HepG2 (cell line): ENCODE measurements around the gene NR2F1. TPM values are rescaled to one million over a fixed set of nuclear protein-coding genes. Genes with fewer than 3 reads are reported as not detected.

Experiments
- SYNCRIP ChIP-seq: fragments of 200-400 bp; formaldehyde crosslinking; IDR thresholded peaks from 2 replicates; pipeline ENCODE4 v1.6.1; 2018; ENCODE audit warnings: mild to moderate bottlenecking, low read depth, low read length; ENCODE audit not compliant: insufficient read depth
- TBX2 ChIP-seq: sonication (generic); formaldehyde crosslinking; IDR thresholded peaks from 2 replicates; pipeline ENCODE4 v1.5.0; 2020; ENCODE audit warnings: missing genetic modification reagents, mild to moderate bottlenecking, borderline replicate concordance
- TOE1 ChIP-seq: sonication (generic); formaldehyde crosslinking; IDR thresholded peaks from 2 replicates; pipeline ENCODE4 v1.4.0; 2020; ENCODE audit warnings: mild to moderate bottlenecking, missing genetic modification reagents
- ZFP62 ChIP-seq: sonication (generic); formaldehyde crosslinking; IDR thresholded peaks from 2 replicates; pipeline ENCODE4 v1.4.0; 2020; ENCODE audit warnings: missing genetic modification reagents
- ZMAT3 ChIP-seq: sonication (generic); formaldehyde crosslinking; conservative IDR thresholded peaks from 2 replicates; pipeline ENCODE4 v1.7.0; 2021; ENCODE audit warnings: missing genetic modification reagents
- ZNF484 ChIP-seq: sonication (generic); formaldehyde crosslinking; IDR thresholded peaks from 2 replicates; pipeline ENCODE4 v1.5.1; 2020; ENCODE audit warnings: mild to moderate bottlenecking, low read depth, missing genetic modification reagents, borderline replicate concordance
- polyA plus RNA-seq, 8 experiments: library from polyadenylated mRNA; depleted of rRNA in 3 of 8; stranded (reverse) in 7 of 8; unstranded in 1 of 8; fragments of >200 nt; fragmentation: Illumina TruSeq in 4 of 8; extraction: Trizol in 4 of 8; gene quantifications; 2 replicates each; pipeline versions ENCODE4 v1.2.1 to v1.2.3, GENCODE V29; 2011 to 2016; ENCODE audit warnings: low read depth in 4 of 8, missing spikeins in 1 of 8, mixed read lengths in 1 of 8; ENCODE audit not compliant: insufficient read depth in 1 of 8
- total RNA-seq, 5 experiments: library from RNA; depleted of rRNA; stranded (reverse); fragments of >200 nt; fragmentation: Illumina TruSeq; extraction: Trizol; gene quantifications; 2 replicates each; pipeline ENCODE4 v1.2.3, GENCODE V29; 2016; ENCODE audit warnings: low read depth in 1 of 5
- TF ChIP-seq, protein P1 (sequence below): sonication (generic); formaldehyde crosslinking; IDR thresholded peaks from 2 replicates; pipeline ENCODE4 v1.8.0; 2022; ENCODE audit warnings: mild to moderate bottlenecking, missing genetic modification reagents, borderline replicate concordance
- TF ChIP-seq, protein P2 (sequence below): sonication (generic); formaldehyde crosslinking; conservative IDR thresholded peaks from 2 replicates; pipeline ENCODE4 v1.4.0; 2020; ENCODE audit warnings: missing genetic modification reagents
- TF ChIP-seq, protein P3 (sequence below): sonication (generic); formaldehyde crosslinking; IDR thresholded peaks from 2 replicates; pipeline ENCODE4 v1.5.1; 2020; ENCODE audit warnings: missing genetic modification reagents, mild to moderate bottlenecking, borderline replicate concordance
- TF ChIP-seq, protein P4 (sequence below): sonication (generic); formaldehyde crosslinking; IDR thresholded peaks from 2 replicates; pipeline ENCODE4; 2020; ENCODE audit warnings: missing genetic modification reagents, mild to moderate bottlenecking, borderline replicate concordance
- TF ChIP-seq, protein P5 (sequence below): sonication (generic); formaldehyde crosslinking; conservative IDR thresholded peaks from 2 replicates; pipeline ENCODE4 v1.4.0; 2020; ENCODE audit warnings: missing genetic modification reagents
- TF ChIP-seq, protein P6 (sequence below): sonication (generic); formaldehyde crosslinking; IDR thresholded peaks from 2 replicates; pipeline ENCODE4 v1.8.1; 2023; ENCODE audit warnings: missing genetic modification reagents, mild to moderate bottlenecking, borderline replicate concordance
- TF ChIP-seq, protein P7 (sequence below): sonication (generic); formaldehyde crosslinking; IDR thresholded peaks from 2 replicates; pipeline ENCODE4 v1.5.1; 2020; ENCODE audit warnings: mild to moderate bottlenecking, missing genetic modification reagents

Gene NR2F1
- total and polyA plus RNA-seq, 2 of the 13 experiments (the other 11 are each of a cell fraction or from before 2014, with no cell fraction given) = 17.1 to 59.7 TPM

DNA sequence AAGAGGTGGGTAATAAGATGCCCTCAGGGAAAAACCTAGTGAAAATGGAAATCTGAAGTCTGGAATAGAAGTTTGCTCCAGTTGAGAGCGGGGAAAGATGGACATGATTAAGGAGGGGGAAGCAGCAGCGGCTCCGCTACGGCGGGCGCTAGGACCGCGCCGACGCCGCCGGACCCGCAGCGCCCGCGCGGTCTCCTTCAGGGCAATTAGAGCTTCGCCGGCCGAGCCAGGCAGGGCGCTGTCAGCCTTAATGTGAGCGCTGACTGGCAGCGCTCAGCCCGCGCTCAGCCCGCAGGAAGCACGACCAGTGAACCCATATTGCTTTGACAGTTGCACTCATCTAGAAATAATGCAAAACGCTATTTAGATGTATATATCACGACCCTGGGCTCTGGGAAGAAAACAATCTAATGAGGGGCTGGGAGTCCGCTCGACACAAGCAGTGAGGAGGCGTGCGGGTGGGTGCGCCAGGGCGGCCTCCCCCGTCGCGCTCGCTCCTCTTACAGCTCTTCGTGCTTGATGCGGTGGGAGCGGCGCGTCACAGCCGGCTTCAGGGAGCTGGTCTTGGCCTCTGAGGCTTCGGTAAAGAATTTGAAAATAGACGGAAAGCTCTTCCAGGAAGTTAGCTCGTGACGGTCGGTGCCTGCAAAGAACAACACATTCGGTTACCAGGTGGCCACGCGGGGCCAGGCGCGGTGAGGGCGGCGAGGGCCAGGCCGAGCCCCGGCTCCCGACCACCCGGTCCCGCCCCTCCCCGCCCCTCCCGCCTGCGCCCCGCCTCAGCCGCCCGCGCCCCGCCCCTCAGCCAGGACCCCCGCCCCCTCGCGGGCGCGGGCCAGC is 37.7 kb downstream of the NR2F1 start (continued):
- TF ChIP-seq, protein P1, sequence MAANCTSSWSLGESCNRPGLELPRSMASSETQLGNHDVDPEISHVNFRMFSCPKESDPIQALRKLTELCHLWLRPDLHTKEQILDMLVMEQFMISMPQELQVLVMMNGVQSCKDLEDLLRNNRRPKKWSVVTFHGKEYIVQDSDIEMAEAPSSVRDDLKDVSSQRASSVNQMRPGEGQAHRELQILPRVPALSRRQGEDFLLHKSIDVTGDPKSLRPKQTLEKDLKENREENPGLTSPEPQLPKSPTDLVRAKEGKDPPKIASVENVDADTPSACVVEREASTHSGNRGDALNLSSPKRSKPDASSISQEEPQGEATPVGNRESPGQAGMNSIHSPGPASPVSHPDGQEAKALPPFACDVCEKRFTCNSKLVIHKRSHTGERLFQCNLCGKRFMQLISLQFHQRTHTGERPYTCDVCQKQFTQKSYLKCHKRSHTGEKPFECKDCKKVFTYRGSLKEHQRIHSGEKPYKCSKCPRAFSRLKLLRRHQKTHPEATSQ (CRISPR knock-in tag) = 0 out of 2 replicates have a peak, but pooled peaks have one; percentile 24
- TF ChIP-seq ZNF484 (CRISPR knock-in tag) (no peak), ZFP62 (no peak), SYNCRIP (no peak), TOE1 (no peak), TBX2 (CRISPR knock-in tag) (peak; percentile 16; the same call in 1 of the 2 replicates), ZMAT3 (CRISPR knock-in tag) (peak; percentile 16; the same call in 1 of the 2 replicates)
- TF ChIP-seq, protein P2, sequence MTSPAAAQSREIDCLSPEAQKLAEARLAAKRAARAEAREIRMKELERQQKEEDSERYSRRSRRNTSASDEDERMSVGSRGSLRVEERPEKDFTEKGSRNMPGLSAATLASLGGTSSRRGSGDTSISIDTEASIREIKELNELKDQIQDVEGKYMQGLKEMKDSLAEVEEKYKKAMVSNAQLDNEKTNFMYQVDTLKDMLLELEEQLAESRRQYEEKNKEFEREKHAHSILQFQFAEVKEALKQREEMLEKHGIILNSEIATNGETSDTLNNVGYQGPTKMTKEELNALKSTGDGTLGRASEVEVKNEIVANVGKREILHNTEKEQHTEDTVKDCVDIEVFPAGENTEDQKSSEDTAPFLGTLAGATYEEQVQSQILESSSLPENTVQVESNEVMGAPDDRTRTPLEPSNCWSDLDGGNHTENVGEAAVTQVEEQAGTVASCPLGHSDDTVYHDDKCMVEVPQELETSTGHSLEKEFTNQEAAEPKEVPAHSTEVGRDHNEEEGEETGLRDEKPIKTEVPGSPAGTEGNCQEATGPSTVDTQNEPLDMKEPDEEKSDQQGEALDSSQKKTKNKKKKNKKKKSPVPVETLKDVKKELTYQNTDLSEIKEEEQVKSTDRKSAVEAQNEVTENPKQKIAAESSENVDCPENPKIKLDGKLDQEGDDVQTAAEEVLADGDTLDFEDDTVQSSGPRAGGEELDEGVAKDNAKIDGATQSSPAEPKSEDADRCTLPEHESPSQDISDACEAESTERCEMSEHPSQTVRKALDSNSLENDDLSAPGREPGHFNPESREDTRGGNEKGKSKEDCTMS = no peak
- TF ChIP-seq, protein P3, sequence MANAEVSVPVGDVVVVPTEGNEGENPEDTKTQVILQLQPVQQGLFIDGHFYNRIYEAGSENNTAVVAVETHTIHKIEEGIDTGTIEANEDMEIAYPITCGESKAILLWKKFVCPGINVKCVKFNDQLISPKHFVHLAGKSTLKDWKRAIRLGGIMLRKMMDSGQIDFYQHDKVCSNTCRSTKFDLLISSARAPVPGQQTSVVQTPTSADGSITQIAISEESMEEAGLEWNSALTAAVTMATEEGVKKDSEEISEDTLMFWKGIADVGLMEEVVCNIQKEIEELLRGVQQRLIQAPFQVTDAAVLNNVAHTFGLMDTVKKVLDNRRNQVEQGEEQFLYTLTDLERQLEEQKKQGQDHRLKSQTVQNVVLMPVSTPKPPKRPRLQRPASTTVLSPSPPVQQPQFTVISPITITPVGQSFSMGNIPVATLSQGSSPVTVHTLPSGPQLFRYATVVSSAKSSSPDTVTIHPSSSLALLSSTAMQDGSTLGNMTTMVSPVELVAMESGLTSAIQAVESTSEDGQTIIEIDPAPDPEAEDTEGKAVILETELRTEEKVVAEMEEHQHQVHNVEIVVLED (CRISPR knock-in tag) = no peak; the same call in 1 of the 2 replicates
- TF ChIP-seq, protein P4, sequence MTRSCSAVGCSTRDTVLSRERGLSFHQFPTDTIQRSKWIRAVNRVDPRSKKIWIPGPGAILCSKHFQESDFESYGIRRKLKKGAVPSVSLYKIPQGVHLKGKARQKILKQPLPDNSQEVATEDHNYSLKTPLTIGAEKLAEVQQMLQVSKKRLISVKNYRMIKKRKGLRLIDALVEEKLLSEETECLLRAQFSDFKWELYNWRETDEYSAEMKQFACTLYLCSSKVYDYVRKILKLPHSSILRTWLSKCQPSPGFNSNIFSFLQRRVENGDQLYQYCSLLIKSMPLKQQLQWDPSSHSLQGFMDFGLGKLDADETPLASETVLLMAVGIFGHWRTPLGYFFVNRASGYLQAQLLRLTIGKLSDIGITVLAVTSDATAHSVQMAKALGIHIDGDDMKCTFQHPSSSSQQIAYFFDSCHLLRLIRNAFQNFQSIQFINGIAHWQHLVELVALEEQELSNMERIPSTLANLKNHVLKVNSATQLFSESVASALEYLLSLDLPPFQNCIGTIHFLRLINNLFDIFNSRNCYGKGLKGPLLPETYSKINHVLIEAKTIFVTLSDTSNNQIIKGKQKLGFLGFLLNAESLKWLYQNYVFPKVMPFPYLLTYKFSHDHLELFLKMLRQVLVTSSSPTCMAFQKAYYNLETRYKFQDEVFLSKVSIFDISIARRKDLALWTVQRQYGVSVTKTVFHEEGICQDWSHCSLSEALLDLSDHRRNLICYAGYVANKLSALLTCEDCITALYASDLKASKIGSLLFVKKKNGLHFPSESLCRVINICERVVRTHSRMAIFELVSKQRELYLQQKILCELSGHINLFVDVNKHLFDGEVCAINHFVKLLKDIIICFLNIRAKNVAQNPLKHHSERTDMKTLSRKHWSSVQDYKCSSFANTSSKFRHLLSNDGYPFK = peak; percentile 19; the same call in 1 of the 2 replicates
- TF ChIP-seq, protein P5, sequence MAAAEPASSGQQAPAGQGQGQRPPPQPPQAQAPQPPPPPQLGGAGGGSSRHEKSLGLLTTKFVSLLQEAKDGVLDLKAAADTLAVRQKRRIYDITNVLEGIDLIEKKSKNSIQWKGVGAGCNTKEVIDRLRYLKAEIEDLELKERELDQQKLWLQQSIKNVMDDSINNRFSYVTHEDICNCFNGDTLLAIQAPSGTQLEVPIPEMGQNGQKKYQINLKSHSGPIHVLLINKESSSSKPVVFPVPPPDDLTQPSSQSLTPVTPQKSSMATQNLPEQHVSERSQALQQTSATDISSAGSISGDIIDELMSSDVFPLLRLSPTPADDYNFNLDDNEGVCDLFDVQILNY (CRISPR knock-in tag) = no peak
- TF ChIP-seq, protein P6, sequence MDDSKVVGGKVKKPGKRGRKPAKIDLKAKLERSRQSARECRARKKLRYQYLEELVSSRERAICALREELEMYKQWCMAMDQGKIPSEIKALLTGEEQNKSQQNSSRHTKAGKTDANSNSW (CRISPR knock-in tag) = no peak
- TF ChIP-seq, protein P7, sequence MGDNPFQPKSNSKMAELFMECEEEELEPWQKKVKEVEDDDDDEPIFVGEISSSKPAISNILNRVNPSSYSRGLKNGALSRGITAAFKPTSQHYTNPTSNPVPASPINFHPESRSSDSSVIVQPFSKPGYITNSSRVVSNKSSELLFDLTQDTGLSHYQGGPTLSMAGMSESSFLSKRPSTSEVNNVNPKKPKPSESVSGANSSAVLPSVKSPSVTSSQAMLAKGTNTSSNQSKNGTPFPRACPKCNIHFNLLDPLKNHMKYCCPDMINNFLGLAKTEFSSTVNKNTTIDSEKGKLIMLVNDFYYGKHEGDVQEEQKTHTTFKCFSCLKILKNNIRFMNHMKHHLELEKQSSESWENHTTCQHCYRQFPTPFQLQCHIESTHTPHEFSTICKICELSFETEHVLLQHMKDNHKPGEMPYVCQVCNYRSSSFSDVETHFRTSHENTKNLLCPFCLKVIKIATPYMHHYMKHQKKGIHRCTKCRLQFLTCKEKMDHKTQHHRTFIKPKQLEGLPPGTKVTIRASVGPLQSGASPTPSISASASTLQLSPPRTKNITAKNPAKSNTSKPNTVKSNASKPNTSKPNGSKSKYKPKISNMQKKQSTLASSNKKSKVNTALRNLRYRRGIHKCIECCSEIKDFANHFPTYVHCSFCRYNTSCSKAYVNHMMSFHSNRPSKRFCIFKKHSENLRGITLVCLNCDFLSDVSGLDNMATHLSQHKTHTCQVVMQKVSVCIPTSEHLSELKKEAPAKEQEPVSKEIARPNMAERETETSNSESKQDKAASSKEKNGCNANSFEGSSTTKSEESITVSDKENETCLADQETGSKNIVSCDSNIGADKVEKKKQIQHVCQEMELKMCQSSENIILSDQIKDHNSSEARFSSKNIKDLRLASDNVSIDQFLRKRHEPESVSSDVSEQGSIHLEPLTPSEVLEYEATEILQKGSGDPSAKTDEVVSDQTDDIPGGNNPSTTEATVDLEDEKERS = no peak; the same call in 1 of the 2 replicates
